22Rv1 (cell line): ENCODE data around the gene DTX4.

Source experiments
- H3K27ac ChIP-seq: fragments of 450-650 bp; 2 replicates; pipeline ENCODE4 v1.5.1; 2017
- ZFX ChIP-seq: fragments of 450-650 bp; IDR thresholded peaks from 2 replicates; pipeline ENCODE4 v1.6.1; 2017; ENCODE audit warnings: antibody characterized with exemption, borderline replicate concordance
- TF ChIP-seq, protein P1 (sequence below): fragments of 450-650 bp; IDR thresholded peaks from 2 replicates; pipeline ENCODE4 v1.5.1; 2017; ENCODE audit warnings: mild to moderate bottlenecking

Gene DTX4

DNA sequence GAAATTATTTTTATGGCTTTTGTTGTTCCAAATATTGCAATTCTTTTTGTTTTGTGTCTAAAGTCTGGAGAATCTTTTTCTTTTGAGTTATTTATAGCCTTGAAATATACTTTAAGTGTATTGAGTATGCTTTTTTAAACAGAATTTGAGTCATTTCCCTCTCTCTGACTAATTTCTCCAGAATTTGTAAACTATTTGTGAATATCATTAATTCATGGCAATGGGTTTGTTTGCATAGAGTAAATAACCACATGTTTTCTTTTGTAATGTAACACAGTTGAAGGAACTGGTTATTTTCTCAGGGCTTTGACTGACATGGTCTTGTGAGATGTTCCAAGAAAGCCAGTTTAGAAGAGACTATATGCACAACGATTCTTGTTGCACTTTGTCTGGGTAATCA lies 71.7 kb downstream of the DTX4 start:
- no peak for TF ChIP-seq ZFX
- no peak overlapping the region for H3K27ac ChIP-seq

- TF ChIP-seq ZFX, result no peak
- TF ChIP-seq, protein P1, sequence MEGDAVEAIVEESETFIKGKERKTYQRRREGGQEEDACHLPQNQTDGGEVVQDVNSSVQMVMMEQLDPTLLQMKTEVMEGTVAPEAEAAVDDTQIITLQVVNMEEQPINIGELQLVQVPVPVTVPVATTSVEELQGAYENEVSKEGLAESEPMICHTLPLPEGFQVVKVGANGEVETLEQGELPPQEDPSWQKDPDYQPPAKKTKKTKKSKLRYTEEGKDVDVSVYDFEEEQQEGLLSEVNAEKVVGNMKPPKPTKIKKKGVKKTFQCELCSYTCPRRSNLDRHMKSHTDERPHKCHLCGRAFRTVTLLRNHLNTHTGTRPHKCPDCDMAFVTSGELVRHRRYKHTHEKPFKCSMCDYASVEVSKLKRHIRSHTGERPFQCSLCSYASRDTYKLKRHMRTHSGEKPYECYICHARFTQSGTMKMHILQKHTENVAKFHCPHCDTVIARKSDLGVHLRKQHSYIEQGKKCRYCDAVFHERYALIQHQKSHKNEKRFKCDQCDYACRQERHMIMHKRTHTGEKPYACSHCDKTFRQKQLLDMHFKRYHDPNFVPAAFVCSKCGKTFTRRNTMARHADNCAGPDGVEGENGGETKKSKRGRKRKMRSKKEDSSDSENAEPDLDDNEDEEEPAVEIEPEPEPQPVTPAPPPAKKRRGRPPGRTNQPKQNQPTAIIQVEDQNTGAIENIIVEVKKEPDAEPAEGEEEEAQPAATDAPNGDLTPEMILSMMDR, result no peak
- H3K27ac ChIP-seq, result no peak overlapping the region
Measured at GRCh38 chr11:59247531-59248227, 75.7 kb downstream of the DTX4 start.

DNA sequence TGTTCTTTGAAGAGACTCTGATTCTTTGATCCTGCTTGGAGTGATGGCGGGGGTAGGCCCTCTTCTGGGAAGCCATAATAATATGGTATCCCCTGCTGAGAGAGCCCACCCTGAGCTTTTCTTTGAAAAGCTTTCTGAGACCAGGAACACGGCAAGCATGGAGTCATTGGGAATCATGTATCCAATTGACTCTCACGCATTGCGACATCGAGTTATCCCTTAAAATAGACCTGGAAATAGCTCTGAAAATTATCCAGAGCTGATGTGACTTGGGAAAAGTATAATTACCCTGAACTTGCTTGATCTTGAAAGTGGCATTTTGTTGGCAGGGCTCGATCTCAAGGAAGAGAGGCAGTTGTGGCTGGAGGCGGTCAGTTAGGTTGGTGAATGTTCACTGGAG lies 77.6 kb downstream of the DTX4 start:
- no peak for TF ChIP-seq ZFX
- H3K27ac ChIP-seq, result no peak overlapping the region

GRCh38 chr11:59253001-59253400 lies 81.1 kb downstream of the DTX4 start:
- no peak for TF ChIP-seq ZFX
- TF ChIP-seq, protein P1, result no peak
- H3K27ac ChIP-seq, result no peak overlapping the region

DNA sequence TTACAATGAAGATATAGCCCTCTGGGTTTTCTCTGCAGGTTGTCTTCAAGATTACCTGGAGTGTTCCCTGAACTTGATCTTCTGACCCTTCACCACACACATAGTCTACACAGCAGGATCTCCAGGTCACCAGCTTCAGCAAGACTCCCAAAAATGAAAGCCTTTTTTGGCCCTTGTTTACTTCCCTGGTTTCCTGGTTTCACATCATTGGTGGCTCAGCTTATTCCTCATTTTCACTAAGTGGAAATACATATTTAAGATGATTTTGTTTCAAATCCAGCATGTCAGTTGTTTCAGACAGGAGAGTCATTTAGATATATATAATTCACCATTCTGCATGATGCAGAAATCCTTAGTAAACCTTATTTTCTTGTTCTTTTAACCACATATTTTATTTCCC lies 82.4 kb downstream of the DTX4 start:
- no peak overlapping the region for H3K27ac ChIP-seq
- TF ChIP-seq, protein P1, result no peak
- TF ChIP-seq ZFX, result no peak

DNA sequence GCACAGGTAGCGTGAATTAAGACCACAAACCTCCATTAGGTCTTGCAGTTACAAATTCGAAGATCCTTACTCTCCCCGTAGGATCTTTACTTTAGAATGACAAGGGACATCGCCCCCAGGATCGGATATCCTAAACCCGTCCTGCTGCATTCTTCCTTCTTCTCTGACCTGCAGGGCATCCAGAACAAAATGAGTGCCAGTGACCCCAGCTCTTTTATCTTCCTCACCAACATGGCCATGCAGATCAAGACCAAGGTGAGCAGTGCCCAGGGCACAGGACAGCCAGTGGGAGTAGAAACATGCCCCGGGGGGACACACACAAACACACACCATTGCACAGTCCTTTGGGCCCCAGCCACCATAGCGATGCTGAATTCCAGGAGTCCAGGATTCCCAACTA lies 83.3 kb downstream of the DTX4 start:
- no peak overlapping the region for H3K27ac ChIP-seq
- TF ChIP-seq, protein P1, result no peak
- no peak for TF ChIP-seq ZFX
